ENCODE results near the gene ELF1.

Gene ELF1

DNA sequence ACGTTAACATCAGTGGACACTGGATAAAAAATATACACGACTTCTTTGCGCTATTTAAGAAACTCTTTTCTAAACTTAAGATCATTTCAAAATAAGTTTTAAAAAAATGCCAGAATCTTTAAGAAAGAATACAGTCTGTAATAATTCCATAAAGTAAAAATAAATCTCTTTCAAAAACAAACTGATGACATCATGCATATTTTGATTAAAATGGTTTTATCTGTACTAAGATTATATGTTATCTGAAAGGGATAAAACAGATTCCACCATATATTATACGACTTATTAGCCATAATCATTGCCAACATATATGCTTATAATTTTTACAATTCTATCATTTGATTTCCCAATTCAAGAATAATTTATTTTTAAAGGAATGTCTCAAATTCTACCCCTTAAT is 15.3 kb upstream of the ELF1 start:
- Histone ChIP-seq H2AFZ (no peak overlapping the region), H3K9ac (no peak overlapping the region), H3K79me2 (peaks cover 7% of the 10 kb centered on the region), H3K4me3 (ENCODE audit: low read depth, low read length) (no peak overlapping the region), H3K36me3 (ENCODE audit: control insufficient read depth, insufficient read depth, low read length) (no peaks in the 10 kb centered on the region), H3K27me3 (ENCODE audit: control insufficient read depth, insufficient read depth, low read length) (no peaks in the 10 kb centered on the region), H3K9me3 (ENCODE audit: control insufficient read depth, low read length) (no peaks in the 10 kb centered on the region), H3K4me2 (ENCODE audit: low read length) (no peak overlapping the region), H3K27ac (no peak overlapping the region), H3K4me1 (no peaks in the 10 kb centered on the region)
- TF ChIP-seq, protein P1, sequence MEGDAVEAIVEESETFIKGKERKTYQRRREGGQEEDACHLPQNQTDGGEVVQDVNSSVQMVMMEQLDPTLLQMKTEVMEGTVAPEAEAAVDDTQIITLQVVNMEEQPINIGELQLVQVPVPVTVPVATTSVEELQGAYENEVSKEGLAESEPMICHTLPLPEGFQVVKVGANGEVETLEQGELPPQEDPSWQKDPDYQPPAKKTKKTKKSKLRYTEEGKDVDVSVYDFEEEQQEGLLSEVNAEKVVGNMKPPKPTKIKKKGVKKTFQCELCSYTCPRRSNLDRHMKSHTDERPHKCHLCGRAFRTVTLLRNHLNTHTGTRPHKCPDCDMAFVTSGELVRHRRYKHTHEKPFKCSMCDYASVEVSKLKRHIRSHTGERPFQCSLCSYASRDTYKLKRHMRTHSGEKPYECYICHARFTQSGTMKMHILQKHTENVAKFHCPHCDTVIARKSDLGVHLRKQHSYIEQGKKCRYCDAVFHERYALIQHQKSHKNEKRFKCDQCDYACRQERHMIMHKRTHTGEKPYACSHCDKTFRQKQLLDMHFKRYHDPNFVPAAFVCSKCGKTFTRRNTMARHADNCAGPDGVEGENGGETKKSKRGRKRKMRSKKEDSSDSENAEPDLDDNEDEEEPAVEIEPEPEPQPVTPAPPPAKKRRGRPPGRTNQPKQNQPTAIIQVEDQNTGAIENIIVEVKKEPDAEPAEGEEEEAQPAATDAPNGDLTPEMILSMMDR (IDR thresholded peaks at IDR 0.05), result no peak

- H3K9me3 ChIP-seq (ENCODE audit: control insufficient read depth, low read length), result no peaks in the 10 kb centered on the region
- no peak overlapping the region for H2AFZ ChIP-seq
- H3K27me3 ChIP-seq (ENCODE audit: control insufficient read depth, insufficient read depth, low read length), result no peaks in the 10 kb centered on the region
- TF ChIP-seq, protein P1 (IDR thresholded peaks at IDR 0.05), result no peak
- no peaks in the 10 kb centered on the region for H3K4me1 ChIP-seq
- no peak overlapping the region for H3K27ac ChIP-seq
- no peaks in the 10 kb centered on the region for H3K36me3 ChIP-seq (ENCODE audit: control insufficient read depth, insufficient read depth, low read length)
- H3K9ac ChIP-seq, result no peak overlapping the region
- no peak overlapping the region for H3K4me2 ChIP-seq (ENCODE audit: low read length)
- peaks cover 7% of the 10 kb centered on the region for H3K79me2 ChIP-seq
- no peak overlapping the region for H3K4me3 ChIP-seq (ENCODE audit: low read depth, low read length)
These were observed 13.7 kb upstream of the ELF1 start for GRCh38 chr13:41032691-41033376.

- no peak overlapping the region for H3K27ac ChIP-seq
These were observed 10.5 kb upstream of the ELF1 start for GRCh38 chr13:41029629-41030028.

DNA sequence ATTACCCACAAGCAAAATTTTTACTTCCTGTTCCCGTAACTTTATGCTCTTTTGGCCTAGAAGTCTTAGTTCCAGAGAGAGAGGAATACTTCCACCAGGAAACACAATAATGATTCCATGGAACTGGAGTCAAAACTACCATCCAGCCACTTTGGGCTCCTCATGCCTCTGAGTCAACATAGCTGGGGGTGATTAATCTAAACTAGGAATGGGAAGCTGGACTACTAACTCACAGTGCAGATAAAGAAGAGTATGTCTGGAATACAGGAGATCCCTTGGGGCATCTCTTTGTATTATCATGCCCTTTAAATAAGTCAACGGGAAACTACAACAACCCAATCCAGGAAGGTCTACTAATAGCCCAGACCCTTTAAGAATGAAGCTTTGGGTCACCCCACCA is 8.9 kb upstream of the ELF1 start:
- H2AFZ ChIP-seq, result no peak overlapping the region
- no peak overlapping the region for H3K27ac ChIP-seq
- H3K4me2 ChIP-seq (ENCODE audit: low read length), result no peak overlapping the region
- TF ChIP-seq, protein P1 (IDR thresholded peaks at IDR 0.05), result no peak
- peaks cover 7% of the 10 kb centered on the region for H3K79me2 ChIP-seq
- no peak overlapping the region for H3K9ac ChIP-seq
- H3K9me3 ChIP-seq (ENCODE audit: control insufficient read depth, low read length), result no peaks in the 10 kb centered on the region
- peaks cover 7% of the 10 kb centered on the region for H3K4me1 ChIP-seq
- H3K4me3 ChIP-seq (ENCODE audit: low read depth, low read length), result no peak overlapping the region
- no peaks in the 10 kb centered on the region for H3K27me3 ChIP-seq (ENCODE audit: control insufficient read depth, insufficient read depth, low read length)
- no peaks in the 10 kb centered on the region for H3K36me3 ChIP-seq (ENCODE audit: control insufficient read depth, insufficient read depth, low read length)

More at GRCh38 chr13:41029629-41030028, 10.5 kb upstream of the ELF1 start:
- Histone ChIP-seq H3K36me3 (ENCODE audit: control insufficient read depth, insufficient read depth, low read length) (no peaks in the 10 kb centered on the region), H3K9ac (no peak overlapping the region), H3K4me3 (ENCODE audit: low read depth, low read length) (no peak overlapping the region), H3K79me2 (peaks cover 9% of the 10 kb centered on the region), H2AFZ (no peak overlapping the region), H3K27me3 (ENCODE audit: control insufficient read depth, insufficient read depth, low read length) (no peaks in the 10 kb centered on the region), H3K4me2 (ENCODE audit: low read length) (no peak overlapping the region), H3K9me3 (ENCODE audit: control insufficient read depth, low read length) (no peaks in the 10 kb centered on the region), H3K4me1 (peaks cover 7% of the 10 kb centered on the region)
- TF ChIP-seq, protein P1 (IDR thresholded peaks at IDR 0.05), result no peak

GRCh38 chr13:41026788-41027187 is 7.7 kb upstream of the ELF1 start:
- Histone ChIP-seq H3K27ac (no peak overlapping the region), H3K27me3 (ENCODE audit: control insufficient read depth, insufficient read depth, low read length) (no peaks in the 10 kb centered on the region), H2AFZ (no peak overlapping the region), H3K4me1 (peaks cover 7% of the 10 kb centered on the region), H3K79me2 (peaks cover 7% of the 10 kb centered on the region), H3K9ac (no peak overlapping the region), H3K36me3 (ENCODE audit: control insufficient read depth, insufficient read depth, low read length) (no peaks in the 10 kb centered on the region), H3K4me3 (ENCODE audit: low read depth, low read length) (no peak overlapping the region), H3K9me3 (ENCODE audit: control insufficient read depth, low read length) (no peaks in the 10 kb centered on the region), H3K4me2 (ENCODE audit: low read length) (no peak overlapping the region)
- TF ChIP-seq, protein P1 (IDR thresholded peaks at IDR 0.05), result no peak

Measured in parathyroid adenoma (tissue), 2 donors.